Hepatocyte (in vitro differentiated cells): ENCODE data around the gene MTCH1. TPM values are rescaled to one million over a fixed set of nuclear protein-coding genes. Genes with fewer than 3 reads are reported as not detected.
"Not testable (repeated sequence)": the region's sequence is repeated elsewhere in the genome, so short reads cannot be mapped to it uniquely, and the experiment has no call there.

Experiments
- DNase-seq: peaks from one replicate; pipeline ENCODE4 v3.0.0-alpha.2; 2016; ENCODE audit warnings: low spot score
- H2AFZ ChIP-seq: fragments of 200-600 bp; sonication (generic); 2 replicates; pipeline ENCODE4 v1.6.0; 2016; ENCODE audit warnings: antibody characterized with exemption, mild to moderate bottlenecking
- H3K27ac ChIP-seq: fragments of 200-600 bp; sonication (generic); 2 replicates; pipeline ENCODE4 v1.5.1; 2016; ENCODE audit warnings: mild to moderate bottlenecking
- H3K27me3 ChIP-seq: fragments of 200-600 bp; sonication (generic); 2 replicates; pipeline ENCODE4 v1.6.1; 2016
- H3K36me3 ChIP-seq: fragments of 200-600 bp; sonication (generic); replicated peaks from 2 replicates; pipeline ENCODE4 v1.5.1; 2016; ENCODE audit warnings: low read depth; ENCODE audit not compliant: insufficient read depth
- H3K4me1 ChIP-seq: fragments of 200-600 bp; sonication (generic); 2 replicates; pipeline ENCODE4 v1.5.1; 2016; ENCODE audit warnings: mild to moderate bottlenecking, moderate library complexity; ENCODE audit not compliant: insufficient read depth
- H3K4me2 ChIP-seq: fragments of 200-600 bp; sonication (generic); 2 replicates; pipeline ENCODE4 v1.6.0; 2016
- H3K4me3 ChIP-seq: fragments of 200-600 bp; sonication (generic); 2 replicates; pipeline ENCODE4 v1.5.1; 2016; ENCODE audit warnings: mild to moderate bottlenecking
- H3K79me2 ChIP-seq: fragments of 200-600 bp; sonication (generic); 2 replicates; pipeline ENCODE4 v1.6.0; 2017; ENCODE audit warnings: mild to moderate bottlenecking
- H3K9me2 ChIP-seq: fragments of 200-600 bp; sonication (generic); replicated peaks from 2 replicates; pipeline ENCODE4 v1.6.0; 2017; ENCODE audit warnings: mild to moderate bottlenecking; ENCODE audit not compliant: insufficient read depth
- H3K9me3 ChIP-seq: fragments of 200-600 bp; sonication (generic); 2 replicates; pipeline ENCODE4 v1.5.1; 2016; ENCODE audit warnings: low read depth, mild to moderate bottlenecking
- H4K20me1 ChIP-seq: fragments of 200-600 bp; sonication (generic); 2 replicates; pipeline ENCODE4 v1.6.0; 2016; ENCODE audit warnings: mild to moderate bottlenecking; ENCODE audit not compliant: insufficient read depth, poor library complexity, severe bottlenecking
- EZH2 ChIP-seq: fragments of 200-600 bp; sonication (generic); IDR thresholded peaks from 2 replicates; pipeline ENCODE4 v1.6.1; 2016; ENCODE audit warnings: antibody characterized with exemption, mild to moderate bottlenecking, borderline replicate concordance
- EZH2phosphoT487 ChIP-seq: fragments of 200-600 bp; sonication (generic); IDR thresholded peaks from one replicate; pipeline ENCODE4 v1.6.1; 2018; ENCODE audit warnings: antibody characterized with exemption, mild to moderate bottlenecking, low read depth, moderate library complexity; ENCODE audit not compliant: unreplicated experiment, severe bottlenecking
- WGBS: methylation state at CpG from one replicate; pipeline ENCODE4 v1.1.6; 2016; ENCODE audit warnings: low lambda C conversion rate; ENCODE audit errors: missing lambda C conversion rate; 5-methylcytosine and 5-hydroxymethylcytosine counted together
- polyA plus RNA-seq: library from polyadenylated mRNA; unstranded; fragments of >200 nt; fragmentation: Nextera tagmentation; extraction: Ambion mirVana; gene quantifications from 2 replicates; pipeline ENCODE4 v1.2.1, GENCODE V29; 2016
- total RNA-seq: library from RNA; depleted of rRNA; stranded (reverse); fragments of >200 nt; gene quantifications from 2 replicates; pipeline ENCODE4 v1.2.3, GENCODE V29; 2014
- TF ChIP-seq, protein P1 (sequence below): fragments of 200-600 bp; sonication (generic); IDR thresholded peaks from 2 replicates; pipeline ENCODE4 v1.5.1; 2016; ENCODE audit warnings: antibody characterized with exemption, mild to moderate bottlenecking; ENCODE audit not compliant: poor library complexity

MTCH1 gene
- total and polyA plus RNA-seq, 2 experiments from 2014 or later, result 203 to 395 TPM

DNA sequence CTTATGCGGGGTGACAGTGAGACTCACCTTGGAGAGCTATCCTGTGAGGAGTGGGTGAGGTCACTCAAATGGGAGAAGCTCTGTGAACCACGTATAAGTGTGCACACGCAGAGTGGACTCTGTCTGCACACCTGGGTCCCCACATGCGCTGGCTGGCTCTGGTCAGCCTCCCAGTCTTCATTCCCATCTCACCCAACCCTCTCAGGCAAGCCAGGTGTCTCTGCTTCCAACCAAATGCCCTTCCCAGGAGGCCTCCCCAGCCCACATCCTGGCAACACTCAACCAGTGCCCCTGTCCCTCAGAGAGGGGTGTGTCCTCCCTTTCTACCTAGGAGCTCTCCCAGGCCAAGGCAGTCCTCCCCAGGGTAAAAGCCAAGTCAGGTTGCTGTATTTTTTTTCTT is 39.5 kb downstream of the MTCH1 start:
- Histone ChIP-seq H3K4me3 (no peak overlapping the region), H3K4me1 (no peaks in the 10 kb centered on the region), H4K20me1 (no peaks in the 10 kb centered on the region), H2AFZ (no peak overlapping the region), H3K27ac (no peak overlapping the region), H3K4me2 (no peak overlapping the region), H3K79me2 (no peaks in the 10 kb centered on the region), H3K36me3 (no peaks in the 10 kb centered on the region), H3K9me2 (no peaks in the 10 kb centered on the region), H3K27me3 (no peaks in the 10 kb centered on the region), H3K9me3 (no peaks in the 10 kb centered on the region)
- no peak for DNase-seq
- WGBS, result 89% methylated on average over 4 of the region's 4 CpGs
- TF ChIP-seq EZH2 (no peak), EZH2phosphoT487 (no peak)
- TF ChIP-seq, protein P1, sequence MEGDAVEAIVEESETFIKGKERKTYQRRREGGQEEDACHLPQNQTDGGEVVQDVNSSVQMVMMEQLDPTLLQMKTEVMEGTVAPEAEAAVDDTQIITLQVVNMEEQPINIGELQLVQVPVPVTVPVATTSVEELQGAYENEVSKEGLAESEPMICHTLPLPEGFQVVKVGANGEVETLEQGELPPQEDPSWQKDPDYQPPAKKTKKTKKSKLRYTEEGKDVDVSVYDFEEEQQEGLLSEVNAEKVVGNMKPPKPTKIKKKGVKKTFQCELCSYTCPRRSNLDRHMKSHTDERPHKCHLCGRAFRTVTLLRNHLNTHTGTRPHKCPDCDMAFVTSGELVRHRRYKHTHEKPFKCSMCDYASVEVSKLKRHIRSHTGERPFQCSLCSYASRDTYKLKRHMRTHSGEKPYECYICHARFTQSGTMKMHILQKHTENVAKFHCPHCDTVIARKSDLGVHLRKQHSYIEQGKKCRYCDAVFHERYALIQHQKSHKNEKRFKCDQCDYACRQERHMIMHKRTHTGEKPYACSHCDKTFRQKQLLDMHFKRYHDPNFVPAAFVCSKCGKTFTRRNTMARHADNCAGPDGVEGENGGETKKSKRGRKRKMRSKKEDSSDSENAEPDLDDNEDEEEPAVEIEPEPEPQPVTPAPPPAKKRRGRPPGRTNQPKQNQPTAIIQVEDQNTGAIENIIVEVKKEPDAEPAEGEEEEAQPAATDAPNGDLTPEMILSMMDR, result no peak

DNA sequence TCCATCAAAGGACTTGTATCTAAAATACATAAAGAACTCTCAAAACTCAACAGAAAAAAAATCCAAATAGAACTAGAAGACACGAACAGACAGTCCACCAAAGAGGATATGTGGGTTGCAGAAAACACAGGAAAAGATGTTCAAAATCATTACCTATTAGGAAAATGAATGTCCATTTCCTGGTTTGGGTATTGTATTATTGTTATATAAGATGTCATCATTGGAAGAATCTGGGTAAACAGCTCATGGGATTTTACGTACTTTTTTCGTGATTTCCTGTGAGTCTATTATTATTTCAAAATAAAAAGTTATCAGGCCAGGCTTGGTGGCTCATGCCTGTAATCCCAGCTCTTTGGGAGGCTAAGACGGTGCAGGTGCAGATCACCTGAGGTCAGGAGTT is 40.7 kb downstream of the MTCH1 start:
- Histone ChIP-seq H3K4me3 (no peak overlapping the region), H4K20me1 (no peaks in the 10 kb centered on the region), H2AFZ (no peak overlapping the region), H3K27ac (no peak overlapping the region), H3K9me2 (no peaks in the 10 kb centered on the region), H3K9me3 (no peaks in the 10 kb centered on the region), H3K4me1 (no peaks in the 10 kb centered on the region), H3K36me3 (no peaks in the 10 kb centered on the region), H3K27me3 (no peaks in the 10 kb centered on the region), H3K4me2 (no peak overlapping the region), H3K79me2 (no peaks in the 10 kb centered on the region)
- TF ChIP-seq, protein P1, result no peak
- TF ChIP-seq EZH2phosphoT487, result no peak
- no peak for TF ChIP-seq EZH2
- 89% methylated on average over 4 of the region's 4 CpGs for WGBS
- DNase-seq, result no peak

DNA sequence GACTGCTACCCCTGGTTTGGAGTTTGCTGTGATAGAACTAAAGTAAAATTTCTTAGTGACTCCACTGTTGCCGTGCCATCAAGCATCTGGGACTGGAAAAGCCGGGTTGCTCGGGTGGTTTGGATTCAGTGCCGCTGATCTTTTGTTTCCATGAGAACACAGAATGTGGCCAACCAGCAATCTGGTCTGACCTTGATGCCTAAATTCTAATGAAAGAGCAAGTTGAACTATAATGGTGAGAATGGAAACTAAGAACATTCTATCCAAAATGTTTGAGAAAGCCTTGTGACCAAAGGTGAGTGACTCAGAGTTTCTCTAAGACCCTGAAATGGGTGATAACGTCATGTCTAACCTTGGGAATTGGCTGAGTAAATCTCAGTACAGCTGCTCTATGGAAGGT is 41.3 kb downstream of the MTCH1 start:
- no peaks in the 10 kb centered on the region for H4K20me1 ChIP-seq
- H3K36me3 ChIP-seq, result no peaks in the 10 kb centered on the region
- no peak overlapping the region for H3K4me3 ChIP-seq
- WGBS, result 63% methylated on average over 5 of the region's 5 CpGs
- no peaks in the 10 kb centered on the region for H3K79me2 ChIP-seq
- no peaks in the 10 kb centered on the region for H3K9me2 ChIP-seq
- H2AFZ ChIP-seq, result no peak overlapping the region
- no peaks in the 10 kb centered on the region for H3K9me3 ChIP-seq
- H3K27me3 ChIP-seq, result no peaks in the 10 kb centered on the region
- TF ChIP-seq, protein P1, result no peak
- TF ChIP-seq EZH2 (no peak), EZH2phosphoT487 (no peak)
- H3K4me1 ChIP-seq, result no peaks in the 10 kb centered on the region
- H3K4me2 ChIP-seq, result no peak overlapping the region
- no peak for DNase-seq
- H3K27ac ChIP-seq, result no peak overlapping the region

DNA sequence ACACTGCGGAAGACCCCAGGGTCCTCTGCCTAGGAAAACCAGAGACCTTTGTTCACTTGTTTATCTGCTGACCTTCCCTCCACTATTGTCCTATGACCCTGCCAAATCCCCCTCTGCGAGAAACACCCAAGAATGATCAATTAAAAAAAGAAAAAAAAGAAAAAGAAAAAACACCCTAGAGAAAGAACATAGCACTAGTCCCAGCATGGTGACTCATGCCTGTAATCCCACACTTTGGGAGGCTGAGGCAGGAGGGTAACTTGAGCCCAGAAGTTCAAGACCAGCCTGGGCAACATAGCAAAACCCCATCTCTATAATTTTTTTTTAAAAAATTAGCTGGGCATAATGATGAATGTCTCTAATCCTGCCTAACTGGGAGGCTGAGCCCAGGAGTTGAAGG is 43.7 kb downstream of the MTCH1 start:
- H3K4me3 ChIP-seq, H3K9me3 ChIP-seq, H3K27me3 ChIP-seq, H2AFZ ChIP-seq, H4K20me1 ChIP-seq, DNase-seq, H3K4me2 ChIP-seq, H3K36me3 ChIP-seq, H3K27ac ChIP-seq, H3K9me2 ChIP-seq, H3K79me2 ChIP-seq, H3K4me1 ChIP-seq: not testable (repeated sequence)
- WGBS, result 78% methylated on average over 1 of the region's 2 CpGs

DNA sequence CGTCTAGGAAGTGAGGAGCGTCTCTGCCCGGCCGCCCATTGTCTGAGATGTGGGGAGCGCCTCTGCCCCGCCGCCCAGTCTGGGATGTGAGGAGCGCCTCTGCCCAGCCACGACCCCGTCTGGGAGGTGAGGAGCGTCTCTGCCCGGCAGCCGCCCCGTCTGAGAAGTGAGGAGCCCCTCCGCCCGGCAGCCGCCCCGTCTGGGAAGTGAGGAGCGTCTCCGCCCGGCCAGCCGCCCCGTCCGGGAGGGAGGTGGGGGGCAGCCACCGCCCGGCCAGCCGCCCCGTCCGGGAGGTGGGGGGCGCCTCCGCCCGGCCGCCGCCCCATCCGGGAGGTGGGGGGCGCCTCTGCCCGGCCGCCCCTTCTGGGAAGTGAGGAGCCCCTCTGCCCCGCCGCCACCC is 44.4 kb downstream of the MTCH1 start:
- H3K36me3 ChIP-seq, H3K9me2 ChIP-seq, H3K27ac ChIP-seq, H3K4me1 ChIP-seq, H4K20me1 ChIP-seq, H3K4me3 ChIP-seq, H3K9me3 ChIP-seq, H3K27me3 ChIP-seq, H3K79me2 ChIP-seq, H3K4me2 ChIP-seq, H2AFZ ChIP-seq, DNase-seq: not testable (repeated sequence)
- WGBS, result 100% methylated on average over 4 of the region's 40 CpGs
